Stimulated activated CD4-positive, alpha-beta T cell treated with anti-CD3 and anti-CD28 coated beads, TNF-alpha, amount 100 ng/mL, for 48 hours (primary cell): ENCODE results near the gene STAU1.
"Not testable (repeated sequence)": the region's sequence is repeated elsewhere in the genome, so short reads cannot be mapped to it uniquely, and the experiment has no call there.

Source experiments
- DNase-seq, 3 donors: peaks; one replicate each; pipeline ENCODE4 v3.0.0-alpha.2; 2020; ENCODE audit warnings: low read depth in 3 of 3

Gene STAU1

GRCh38 chr20:49203746-49204145, 15.6 kb upstream of the STAU1 start:
- DNase-seq: no peak

DNA sequence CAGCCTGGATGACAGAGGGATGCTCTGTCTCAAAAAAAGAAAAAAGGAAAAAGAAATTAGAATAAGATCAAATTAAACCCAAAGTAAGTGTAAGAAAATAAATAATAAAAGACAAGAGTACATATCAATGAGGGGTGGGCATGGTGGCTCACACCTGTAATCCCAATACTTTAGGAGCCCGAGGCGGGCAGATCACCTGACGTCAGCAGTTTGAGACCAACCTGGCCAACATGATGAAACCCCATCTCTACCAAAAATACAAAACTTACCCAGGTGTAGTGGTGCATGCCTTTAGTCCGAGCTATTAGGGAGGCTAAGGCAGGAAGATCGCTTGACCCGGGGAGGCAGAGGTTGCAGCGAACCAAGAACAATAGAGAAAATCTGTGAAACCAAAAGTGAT, 14.9 kb upstream of the STAU1 start:
- no peak for DNase-seq

DNA sequence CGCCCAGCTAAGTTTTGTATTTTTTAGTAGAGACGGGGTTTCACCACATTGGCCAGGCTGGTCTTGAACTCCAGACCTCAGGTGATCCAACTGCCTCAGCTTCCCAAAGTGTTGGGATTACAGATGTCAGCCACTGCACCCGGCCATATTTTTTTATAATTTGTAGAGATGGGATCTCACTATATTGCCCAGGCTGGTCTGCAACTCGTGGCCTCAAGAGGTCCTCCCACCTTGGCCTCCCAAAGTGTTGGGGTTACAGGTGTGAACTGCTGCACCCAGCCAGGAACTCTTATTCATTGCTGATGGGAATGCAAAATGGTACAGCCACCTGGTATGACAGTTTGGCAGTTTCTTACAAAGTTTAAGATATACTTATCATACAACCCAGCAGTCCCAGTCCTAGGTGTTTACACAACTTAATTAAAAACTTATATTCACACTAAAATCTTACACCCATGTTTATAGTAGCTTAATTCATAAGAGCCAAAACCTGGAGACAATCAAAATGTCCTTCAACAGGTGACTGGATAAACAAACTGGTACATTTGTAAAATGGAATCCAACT, 11.7 kb upstream of the STAU1 start:
- DNase-seq: no peak

- DNase-seq: not testable (repeated sequence)
These were observed 4.9 kb upstream of the STAU1 start for GRCh38 chr20:49192944-49193518.

GRCh38 chr20:49187330-49187850, 744 bp downstream of the STAU1 start:
- DNase-seq: peak in 1 of 3 donors; percentile 5

- DNase-seq: peak; percentile 33 to 52 (median 48)
These were observed 1.4 kb downstream of the STAU1 start for GRCh38 chr20:49186535-49187329.

DNA sequence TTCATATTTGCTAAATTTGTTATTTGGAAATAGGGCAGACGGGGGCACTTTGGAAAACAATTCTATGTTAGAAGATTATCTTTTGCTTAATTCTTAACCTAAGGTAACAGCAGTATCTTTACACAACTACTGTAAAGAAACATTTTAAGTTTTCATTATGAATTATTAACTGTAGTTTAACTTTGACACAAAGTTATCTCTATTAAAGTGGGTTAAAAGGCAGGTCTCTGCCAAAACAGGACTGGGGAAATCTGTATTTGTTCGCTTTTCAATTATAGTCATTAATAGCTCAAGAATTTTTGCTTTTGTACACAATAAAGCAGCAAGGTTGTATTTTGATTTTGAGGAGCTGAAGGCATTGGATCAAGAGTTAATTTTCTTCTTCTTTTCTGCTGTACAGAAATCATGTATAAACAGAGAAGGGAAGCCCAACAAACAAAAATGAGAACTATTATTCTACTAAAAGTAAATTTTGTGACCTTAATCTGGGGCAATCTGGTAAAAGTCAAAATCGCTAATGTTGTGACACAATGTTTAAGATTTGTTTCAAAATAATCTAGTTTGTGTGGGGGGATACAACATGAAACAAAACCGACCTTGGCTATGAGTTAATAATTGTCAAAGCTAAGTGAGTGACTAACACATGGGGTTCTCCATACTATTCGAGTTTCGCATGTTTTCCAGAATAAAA, 2.9 kb downstream of the STAU1 start:
- DNase-seq: no peak

DNA sequence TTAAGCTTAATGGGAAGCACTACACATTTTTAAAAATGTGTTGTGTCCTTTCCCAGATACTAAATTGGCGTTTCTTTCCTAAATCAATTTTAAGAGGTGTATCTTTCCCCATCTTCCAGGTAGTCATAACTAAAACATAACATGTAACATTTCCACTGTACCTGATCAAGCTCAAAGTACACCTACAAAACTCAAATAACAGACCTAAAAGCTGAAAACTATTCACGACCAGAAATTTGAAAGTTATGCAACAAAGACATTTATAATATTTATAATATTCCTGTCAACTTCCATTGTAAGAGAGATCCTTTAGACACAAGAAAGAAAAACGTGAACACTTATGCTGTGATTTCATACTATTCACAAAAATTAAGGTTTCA, 3.5 kb downstream of the STAU1 start:
- no peak for DNase-seq

DNA sequence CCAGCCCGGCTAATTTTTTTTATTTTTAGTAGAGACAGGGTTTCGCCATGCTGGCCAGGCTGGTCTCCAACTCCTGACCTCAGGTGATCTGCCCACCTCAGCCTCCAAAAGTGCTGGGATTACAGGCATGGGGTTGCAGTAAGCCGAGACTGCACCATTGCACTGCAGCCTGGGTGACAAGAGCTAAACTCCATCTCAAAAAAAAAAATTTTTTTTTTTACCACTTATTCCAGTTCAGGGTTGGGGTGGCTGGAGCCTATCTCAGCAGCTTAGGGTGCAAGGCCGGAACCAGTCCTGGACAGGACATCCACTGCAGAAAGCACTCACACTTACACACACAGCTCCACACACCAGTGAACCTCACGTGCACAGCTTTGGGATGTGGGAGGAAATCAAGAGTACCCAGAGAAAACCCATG, 4.0 kb downstream of the STAU1 start:
- not testable (repeated sequence) for DNase-seq

DNA sequence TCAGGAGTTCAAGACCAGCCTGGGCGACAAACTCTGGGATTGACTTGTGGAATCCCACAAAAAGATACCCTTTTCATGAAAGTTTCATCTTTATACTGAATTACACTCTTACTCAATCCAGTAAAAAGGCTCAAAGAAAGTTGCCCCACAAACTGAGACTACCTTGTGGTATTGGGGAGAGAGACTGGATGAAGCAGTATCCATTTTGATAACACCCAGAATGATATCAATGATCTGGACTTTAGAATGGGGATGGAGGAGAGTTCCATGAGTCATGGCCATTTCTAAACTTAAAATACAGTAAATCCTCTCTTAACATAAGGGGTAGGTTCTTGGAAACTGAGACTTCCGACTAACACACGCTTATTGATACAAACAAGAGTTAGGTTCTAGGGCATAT, 4.7 kb downstream of the STAU1 start:
- DNase-seq: no peak

DNA sequence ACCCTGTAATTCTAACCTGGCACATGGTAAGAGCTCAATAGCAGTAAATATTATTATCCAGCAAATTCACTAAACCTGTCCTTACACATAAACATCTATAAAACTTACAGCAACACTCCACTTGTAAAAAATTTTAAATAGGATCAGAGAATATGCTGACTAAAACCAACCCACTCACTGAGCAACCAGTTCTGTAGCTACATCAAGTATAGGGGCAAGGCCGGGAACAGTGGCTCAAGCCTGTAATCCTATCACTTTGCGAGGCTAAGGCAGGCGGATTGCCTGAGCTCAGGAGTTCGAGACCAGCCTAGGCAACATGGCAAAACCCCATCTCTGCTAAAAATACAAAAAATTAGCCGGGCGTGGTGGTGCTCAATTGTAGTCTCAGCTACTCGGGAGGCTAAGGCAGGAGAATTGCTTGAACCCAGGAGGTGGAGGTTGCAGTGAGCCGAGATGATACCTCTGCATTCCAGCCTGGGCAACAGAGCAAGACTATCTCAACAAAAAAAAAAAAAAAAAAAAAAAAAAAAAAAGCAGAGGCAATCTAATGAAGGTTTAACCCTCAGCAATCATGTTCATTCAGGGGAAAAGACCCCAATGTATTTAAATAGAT, 6.8 kb downstream of the STAU1 start:
- no peak for DNase-seq

DNA sequence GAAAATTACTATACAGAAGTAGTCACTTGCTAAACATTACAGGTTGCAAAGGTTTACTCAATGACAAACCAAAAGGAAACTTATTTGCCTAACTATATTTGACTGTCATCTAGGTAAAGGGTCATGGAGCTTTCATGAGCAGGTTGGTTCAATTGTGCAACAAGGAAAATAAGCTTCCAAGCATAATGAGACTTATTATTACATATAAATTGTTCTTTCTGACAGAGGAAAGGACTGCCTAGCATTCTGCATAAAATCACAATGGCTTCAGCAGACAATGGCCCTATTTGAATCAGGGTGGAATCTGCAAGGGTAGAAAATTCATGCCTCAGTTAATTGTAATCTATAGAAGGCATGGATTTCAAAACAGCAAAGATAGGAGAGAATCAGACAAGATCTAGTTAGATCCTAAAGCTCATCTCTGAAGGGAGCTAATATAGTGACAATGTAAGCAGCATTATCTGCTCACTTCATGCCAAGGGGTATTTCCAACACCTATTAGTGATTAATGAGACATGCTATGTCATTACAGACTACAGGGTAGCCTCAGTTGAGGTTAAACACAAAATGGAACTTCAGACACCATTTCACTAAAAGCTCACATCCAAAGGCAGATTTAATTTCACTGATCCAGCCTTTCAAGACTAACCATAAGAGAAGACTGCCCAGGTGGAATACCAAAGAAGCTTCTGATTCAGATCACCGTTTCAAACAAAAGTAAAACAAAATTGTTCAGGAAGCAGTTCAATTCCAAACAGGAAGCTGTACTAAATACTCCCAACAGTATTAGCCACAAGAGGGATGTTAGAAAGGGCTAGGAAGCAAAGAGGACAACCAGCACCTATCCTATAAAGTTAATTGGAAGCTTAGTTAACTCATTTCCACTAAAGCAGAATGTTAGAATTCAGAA, 8.5 kb downstream of the STAU1 start:
- DNase-seq: no peak

- DNase-seq: no peak
These were observed 14.0 kb downstream of the STAU1 start for GRCh38 chr20:49174183-49174582.

- DNase-seq: no peak
These were observed 15.7 kb downstream of the STAU1 start for GRCh38 chr20:49172413-49172812.

GRCh38 chr20:49171909-49172308, 16.2 kb downstream of the STAU1 start:
- no peak for DNase-seq

DNA sequence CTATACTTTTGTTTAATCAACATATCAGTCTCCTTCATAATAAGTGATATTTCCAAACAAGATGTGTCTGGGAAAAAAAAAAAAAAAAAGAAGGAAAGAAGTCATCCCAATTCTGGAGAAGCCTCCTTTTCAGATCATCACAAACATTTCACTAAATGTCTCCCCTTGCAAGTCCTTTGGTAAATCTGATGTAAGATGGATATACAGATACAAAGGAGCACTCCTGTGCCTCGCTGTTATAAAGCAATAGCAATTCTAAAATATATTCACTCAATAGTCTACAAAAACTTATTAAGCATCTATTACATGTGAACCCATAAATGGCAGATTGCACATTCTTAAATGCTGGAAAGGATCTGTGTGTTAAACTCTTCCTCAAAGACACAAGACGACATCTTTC, 17.4 kb downstream of the STAU1 start:
- DNase-seq: no peak

DNA sequence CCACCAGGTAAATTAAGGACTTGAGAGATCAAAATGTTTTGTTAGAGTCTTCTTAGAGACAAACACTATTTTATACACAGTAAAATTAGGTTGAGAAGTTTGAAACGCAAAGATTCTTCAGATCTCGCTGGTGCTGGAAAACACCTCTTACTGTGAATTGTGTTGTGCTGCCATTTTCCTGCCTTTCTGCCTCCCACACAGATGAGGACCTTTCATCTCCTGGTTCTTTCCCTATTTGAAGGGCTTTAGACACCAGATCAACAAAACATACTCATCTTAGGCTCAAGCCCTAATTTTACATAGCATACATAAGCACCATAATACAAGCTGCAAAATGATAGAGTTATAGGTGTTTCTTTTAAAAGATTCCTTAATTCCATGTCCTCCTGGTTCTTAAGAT, 18.6 kb downstream of the STAU1 start:
- DNase-seq: no peak

DNA sequence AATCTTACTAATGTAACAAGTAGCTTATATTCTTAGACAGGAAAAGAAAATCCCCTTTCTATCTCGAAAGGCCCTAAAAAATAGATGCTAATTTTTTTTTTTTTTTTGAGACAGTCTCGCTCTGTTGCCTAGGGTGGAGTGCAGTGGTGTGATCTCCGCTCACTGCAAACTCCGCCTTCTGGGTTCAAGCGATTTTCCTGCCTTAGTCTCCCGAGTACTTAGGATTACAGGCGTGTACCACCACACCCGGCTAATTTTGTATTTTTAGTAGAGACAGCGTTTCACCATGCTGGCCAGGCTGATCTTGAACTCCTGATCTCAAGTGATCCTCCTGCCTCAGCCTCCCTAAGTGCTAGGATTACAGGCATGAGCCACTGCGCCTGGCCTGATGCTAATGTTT, 19.3 kb downstream of the STAU1 start:
- not testable (repeated sequence) for DNase-seq

- DNase-seq: no peak
These were observed 20.2 kb downstream of the STAU1 start for GRCh38 chr20:49167811-49168507.
